A549 (cell line): ENCODE results near the gene ADAT1.

Experiments
- CTCF ChIP-seq: fragments of >200 bp; sonication (Bioruptor Twin); formaldehyde crosslinking; IDR thresholded peaks from 3 replicates; pipeline ENCODE4 v1.5.1; 2016
- REST ChIP-seq: fragments of 200-600 bp; sonication (generic); IDR thresholded peaks from 2 replicates; pipeline ENCODE4 v1.6.1; 2016; ENCODE audit warnings: antibody characterized with exemption, mild to moderate bottlenecking, moderate library complexity

GRCh38 chr16:75584108-75584507 is 39.0 kb downstream of the ADAT1 start:
- no peak for TF ChIP-seq REST
- no peak for TF ChIP-seq CTCF
